CD4-positive, alpha-beta T cell treated with Interleukin-2 at 100 ng/mL for 4 hours (primary cell): ENCODE results near the gene EMC10.
"Not testable (repeated sequence)": the region's sequence is repeated elsewhere in the genome, so short reads cannot be mapped to it uniquely, and the experiment has no call there.

ENCODE experiments used
- DNase-seq: peaks from one replicate; pipeline ENCODE4 v3.0.0-alpha.2; 2020; ENCODE audit warnings: low spot score

Gene EMC10

DNA sequence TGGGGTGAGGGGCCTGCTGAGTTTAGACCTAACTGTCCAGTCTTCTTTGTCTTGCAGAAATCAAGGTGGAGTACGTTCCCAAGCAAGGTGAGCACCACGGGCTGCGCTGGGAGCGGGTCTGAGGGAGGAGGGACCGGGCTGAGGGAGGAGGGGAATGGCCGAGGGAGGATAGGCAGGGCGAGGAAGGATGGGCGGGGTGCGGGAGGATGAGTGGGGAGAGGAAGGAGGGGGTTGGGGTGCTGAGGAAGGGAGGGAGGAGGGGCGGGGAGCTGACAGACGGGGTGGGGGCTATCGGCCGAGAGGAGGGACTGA, 25.1 kb upstream of the EMC10 start:
- DNase-seq = no peak

DNA sequence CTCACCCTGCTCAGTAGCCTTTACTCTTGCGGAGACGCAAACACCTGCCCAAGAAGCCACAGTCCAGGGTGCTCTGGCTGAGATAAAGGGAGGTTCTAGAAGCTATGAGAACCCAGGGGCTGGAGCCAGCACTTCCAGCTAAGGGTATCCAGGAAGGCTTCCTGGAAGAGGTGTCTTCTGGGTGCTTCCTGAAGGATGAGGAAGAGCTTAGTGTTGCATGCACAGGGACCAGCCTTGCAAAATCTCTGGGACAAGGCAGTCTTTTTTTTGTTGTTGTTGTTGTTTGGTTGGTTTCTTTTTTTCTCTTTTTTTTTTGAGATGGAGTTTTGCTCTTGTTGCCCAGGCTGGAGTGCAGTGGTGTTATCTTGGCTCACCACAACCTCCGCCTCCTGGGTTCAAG, 23.1 kb upstream of the EMC10 start:
- no peak for DNase-seq

DNA sequence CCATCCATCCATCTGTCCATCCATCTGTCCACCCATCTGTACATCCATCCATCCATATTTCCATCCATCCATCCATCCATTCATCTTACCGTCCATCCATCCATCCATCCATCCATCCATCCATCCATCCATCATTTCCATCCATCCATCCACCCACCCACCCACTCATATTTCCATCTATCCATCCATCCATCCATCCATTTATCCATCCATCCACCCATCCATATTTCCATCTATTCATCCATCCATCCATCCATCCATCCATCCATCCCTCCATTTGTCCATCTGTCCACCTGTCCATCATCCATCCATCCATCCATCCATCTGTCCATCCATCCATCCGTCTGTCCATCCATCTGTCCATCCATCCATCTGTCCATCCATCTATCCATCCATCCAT, 20.3 kb upstream of the EMC10 start:
- no peak for DNase-seq

DNA sequence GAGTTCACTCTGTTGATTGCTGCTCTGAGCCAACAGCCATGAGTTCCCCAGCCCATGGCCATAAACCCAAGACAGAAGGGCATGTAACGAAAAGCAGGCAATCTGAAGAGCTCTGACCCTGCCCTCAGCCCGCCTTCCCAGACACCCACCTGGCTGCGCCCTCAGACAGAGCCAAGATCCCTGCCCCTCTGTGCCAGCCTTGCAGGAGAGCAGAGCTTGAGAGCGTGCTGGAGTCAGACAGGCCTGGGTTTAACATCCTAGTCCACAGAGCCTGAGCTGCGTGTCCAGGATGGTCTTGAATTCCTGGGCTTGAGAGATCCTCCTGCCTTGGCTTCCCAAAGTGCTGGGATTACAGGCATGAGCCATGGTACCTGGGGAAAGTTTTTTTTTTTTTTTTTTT, 19.0 kb upstream of the EMC10 start:
- no peak for DNase-seq

DNA sequence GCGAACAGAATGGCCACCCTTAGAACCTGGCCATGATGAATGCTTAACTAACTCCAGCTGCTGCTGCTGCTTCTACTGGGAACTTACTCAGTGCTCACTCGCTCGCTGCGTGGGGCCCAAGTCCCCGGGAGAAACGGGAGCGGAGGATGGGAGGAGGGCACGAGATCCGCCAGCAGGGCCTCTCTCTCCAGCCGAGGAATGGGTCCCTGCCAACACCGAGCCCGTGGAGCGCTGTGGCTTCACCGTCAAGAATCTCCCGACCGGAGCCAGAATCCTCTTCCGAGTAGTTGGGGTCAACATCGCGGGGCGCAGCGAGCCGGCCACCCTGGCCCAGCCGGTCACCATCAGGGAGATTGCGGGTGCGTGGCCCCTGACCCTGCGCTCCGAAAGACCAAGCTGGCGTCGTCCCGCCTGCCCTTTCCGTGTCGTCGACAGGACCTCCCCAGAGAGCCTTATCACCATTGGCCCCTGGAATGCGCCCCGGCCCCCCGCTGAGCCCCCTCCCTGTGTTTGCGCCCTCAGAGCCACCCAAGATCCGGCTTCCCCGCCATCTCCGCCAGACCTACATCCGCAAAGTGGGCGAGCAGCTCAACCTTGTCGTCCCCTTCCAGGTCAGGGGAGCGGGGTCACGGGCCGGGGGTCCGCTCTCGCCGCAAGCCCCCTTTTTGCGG, 17.8 kb upstream of the EMC10 start:
- no peak for DNase-seq

DNA sequence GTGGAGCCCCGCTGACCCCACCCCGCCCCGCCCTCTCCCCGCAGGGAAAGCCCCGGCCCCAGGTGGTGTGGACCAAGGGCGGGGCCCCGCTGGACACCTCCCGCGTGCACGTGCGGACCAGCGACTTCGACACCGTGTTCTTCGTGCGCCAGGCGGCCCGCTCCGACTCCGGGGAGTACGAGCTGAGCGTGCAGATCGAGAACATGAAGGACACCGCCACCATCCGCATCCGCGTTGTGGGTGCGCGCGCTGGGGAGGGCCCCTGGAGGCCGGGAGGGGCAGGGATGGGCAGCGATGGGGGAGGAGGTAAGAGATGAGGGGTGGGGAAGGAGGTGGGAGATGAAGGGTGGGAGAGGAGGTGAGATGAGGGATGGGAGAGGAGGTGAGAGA, 17.2 kb upstream of the EMC10 start:
- DNase-seq = no peak

DNA sequence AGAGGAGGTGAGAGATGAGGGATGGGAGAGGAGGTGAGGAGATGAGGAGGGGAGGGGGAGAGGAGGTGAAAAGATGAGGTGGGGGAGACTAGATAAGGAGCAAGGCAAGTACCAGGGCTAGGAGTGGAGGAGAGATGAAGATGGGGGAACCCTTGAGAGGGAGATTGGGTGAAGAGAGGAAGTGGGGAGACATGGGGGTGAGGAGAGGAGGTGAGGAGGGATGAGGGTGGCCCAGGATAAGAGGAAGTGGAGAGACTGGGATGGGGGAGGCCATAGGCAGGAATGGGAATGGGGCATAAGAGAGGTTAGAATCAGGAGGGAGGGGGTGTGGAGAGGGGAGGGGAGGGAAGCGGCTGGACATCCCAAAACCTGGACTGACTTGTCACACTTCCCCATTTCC, 16.7 kb upstream of the EMC10 start:
- DNase-seq = no peak

DNA sequence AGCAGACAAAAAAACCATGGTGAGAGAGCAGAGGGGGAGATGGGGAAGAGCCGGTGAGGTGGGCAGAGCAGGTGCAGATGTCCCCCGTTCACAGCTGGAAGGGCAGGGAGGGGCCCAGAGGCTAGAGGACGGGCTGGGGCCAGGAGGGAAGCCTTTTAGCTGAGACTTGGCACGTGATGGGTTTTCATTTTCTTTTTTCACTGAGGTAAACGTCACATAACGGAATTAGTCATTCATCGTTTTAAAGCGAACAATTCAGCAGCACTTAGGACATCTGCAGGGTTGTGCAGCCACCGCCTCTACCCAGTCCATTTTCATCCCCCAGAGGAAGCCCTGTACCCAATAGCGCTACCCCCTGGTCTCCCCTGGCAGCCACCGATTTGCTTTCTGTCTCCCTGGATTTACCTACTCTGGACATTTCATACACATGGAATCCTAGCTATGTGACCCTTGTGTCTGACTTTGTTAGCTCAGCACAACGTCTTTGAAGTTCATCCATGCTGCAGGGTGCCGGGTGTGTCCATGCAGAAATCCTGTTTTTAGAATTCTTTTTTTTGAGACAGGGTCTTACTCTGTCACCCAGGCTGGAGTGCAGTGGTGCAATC, 16.0 kb upstream of the EMC10 start:
- DNase-seq = no peak

DNA sequence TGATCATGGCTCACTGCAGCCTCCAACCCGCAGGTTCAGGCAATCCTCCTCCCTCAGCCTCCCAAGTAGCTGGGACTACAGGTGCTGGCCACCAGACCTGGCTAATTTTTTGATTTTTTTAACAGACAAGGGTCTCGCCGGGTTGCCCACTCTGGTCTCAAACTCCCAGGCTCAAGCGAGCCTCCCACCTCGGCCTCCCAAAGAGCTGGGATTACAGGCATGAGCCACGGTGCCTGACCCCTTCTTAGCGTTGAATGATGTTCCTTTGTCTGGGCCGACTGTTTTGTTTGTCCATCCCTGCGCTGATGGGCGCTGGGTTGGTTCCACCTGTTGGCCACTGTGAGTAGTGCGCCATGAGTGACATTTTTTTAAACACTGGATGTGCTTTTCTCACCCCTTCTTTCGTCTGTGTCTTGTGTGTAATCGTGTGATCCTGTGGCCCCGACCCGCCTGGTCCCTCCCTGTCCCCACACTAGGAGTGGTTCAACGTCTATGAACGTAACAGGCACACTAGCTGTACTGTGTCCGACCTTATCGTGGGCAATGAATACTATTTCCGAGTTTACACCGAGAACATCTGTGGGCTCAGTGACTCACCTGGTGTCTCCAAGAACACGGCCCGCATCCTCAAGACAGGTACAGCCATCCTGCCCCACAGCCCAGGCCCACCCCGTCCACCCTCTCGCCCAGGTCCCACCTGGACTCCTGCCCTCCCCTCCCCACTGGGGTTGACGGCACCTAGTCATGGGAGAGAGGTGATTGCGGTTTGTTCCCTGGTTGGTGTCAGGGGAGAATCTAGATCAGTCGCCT, 15.0 kb upstream of the EMC10 start:
- peak; percentile 67 for DNase-seq

DNA sequence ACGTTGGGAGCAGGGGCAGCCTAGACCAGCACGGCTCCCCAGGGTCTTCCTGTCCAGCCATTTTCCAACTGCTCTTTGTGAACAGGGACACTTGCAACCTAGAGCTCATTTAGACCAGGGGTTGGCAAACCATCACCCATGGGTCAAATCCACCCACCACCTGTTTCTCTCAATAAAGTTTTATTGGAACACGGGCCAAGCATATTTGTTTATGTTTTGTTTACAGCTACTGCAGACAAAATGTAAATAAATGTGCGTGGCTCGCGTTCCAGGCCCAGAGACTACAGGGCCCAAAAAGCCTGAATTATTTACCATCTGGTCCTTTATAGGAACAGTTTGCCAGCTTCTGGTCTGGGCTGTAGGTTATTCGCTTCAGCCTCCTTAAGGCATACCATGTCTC, 13.3 kb upstream of the EMC10 start:
- no peak for DNase-seq

DNA sequence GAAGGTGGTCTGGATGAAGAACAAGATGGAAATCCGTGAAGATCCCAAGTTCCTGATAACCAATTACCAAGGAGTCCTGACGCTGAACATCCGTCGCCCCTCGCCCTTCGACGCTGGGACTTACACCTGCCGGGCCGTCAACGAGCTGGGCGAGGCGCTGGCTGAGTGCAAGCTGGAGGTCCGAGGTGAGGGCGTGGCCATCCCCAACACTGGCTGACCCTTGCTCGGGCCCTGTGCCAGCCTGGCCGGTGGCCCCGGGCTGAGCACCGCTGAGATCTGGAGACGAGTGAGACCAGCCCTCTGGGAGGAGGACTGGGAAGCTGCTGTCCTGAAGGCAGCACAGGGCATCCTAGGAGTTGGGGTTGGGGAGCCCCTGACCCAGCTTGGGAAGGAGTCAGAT, 12.0 kb upstream of the EMC10 start:
- DNase-seq = no peak

DNA sequence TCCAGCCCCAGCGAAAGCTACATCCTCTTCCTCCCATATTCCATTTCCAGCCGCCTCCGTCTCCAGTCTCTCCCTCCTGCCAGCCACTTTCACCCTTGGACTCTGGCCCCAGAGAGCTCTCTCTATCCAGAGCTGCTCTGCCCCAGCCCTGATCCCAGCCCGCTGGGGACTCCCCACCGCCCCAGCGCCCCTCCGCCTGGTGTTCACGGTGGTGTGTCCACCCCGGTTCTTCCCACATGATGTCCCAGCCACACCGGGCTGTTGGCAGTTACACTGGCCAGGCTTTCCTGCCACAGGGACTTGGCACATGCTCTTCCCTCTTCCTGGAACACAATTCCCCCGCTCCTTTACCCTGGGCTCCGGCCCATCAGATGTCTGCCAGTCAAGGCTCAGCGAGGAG, 11.3 kb upstream of the EMC10 start:
- no peak for DNase-seq

DNA sequence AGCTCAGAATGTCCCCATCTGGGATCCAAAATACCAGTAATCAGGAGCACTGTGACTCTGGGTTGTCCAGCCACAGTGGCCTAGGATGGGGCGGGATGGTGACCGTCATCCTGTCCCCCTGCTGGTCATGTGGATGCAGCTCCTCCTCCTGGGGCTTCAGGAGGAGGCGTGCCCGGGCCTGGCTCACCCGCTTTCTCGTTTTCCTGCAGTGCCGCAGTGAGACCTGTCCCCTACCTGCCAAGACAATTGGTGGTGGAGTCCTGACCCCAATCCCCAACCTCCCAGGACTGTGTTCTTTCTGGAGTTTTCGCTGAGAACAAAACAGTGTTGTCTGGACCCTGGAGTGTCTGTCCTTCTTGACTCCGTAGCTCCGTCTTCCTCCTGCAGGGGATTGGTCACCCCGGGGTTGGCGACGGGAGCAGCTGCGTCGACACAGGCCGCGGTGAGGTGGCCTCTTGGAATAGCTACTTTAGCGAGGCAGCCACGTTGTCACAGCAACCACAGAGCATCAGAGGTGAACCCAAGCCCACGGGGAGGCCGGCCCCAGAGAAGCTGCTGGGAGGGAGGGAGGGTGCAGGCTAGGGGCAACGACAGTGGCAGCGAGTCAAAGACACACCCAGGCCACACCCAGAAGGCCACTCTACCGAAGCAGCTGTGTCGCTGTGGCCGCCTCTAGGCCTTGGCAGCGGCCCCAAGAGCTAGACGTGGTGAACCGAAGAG, 10.2 kb upstream of the EMC10 start:
- DNase-seq = no peak

DNA sequence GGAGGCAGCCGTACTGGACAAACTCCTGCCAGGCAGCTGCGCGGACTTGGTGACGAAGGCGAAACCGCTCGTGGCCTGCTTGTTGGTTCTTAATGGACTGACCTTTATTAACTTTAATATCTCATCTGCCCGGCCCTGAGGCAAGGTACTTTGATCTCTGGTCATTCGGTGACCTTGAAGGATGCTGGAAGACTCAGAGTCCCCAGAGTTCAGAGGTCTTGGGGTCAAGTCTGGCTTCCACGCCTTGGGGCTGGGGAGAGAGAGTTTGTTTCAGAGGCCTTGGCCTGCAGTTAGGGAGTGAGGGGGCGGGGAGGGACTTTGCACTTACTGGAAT, 9.6 kb upstream of the EMC10 start:
- no peak for DNase-seq

DNA sequence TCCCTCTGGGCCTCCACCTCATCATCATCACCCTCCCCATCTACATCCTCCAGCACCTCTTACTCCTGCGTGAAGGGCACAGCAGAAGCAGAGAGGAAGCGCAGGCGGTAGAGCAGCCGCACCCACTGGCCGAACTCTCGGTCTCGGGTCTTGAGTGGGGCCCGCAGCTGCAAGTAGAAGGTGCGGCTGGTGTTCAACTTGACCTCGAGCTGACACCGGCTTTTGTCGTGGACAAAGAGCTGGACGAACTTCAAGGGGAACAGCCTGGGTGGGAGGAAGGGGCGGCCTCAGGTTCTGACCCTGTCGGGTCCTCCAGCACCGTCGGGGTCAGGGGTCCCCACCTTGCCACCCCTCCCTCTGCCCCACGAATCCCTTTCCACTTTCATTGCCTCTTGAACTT, 8.7 kb upstream of the EMC10 start:
- no peak for DNase-seq

DNA sequence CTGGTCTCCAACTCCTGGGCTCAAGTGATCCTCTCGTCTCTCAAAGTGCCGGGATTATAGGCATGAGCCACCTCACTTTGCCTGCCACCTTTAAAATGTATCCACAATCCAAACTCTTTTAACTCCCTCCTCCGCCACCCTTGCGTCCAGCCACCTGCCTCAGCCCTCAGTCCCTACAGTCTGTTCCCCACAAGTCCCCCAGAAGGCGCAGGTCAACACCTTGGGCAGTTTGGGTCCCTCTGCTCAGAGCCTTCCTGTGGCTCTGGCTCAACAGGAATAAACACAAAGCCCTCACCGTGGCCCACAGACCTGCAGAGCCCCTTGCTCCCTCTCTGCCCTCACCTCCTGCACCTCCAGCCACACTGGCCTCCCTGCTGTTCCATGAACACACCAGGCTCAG, 7.5 kb upstream of the EMC10 start:
- DNase-seq = no peak

DNA sequence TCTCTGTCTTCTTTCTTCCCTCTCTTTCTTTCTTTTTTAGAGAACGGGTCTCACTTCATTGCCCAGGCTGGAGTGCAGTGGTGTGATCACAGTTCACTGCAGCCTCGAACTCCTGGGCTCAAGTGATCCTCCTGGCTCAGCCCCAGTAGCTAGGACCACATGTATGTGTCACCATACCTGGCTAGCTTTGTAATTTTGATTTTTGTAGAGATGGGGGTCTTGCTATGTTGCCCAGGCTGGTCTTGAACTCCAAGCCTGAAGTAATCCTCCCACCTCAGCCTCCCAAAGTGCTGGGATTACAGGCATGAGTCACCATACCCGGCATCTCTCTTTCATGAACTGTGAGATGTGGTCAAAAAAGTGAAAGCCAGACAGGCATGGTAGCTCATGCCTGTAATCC, 3.0 kb upstream of the EMC10 start:
- not testable (repeated sequence) for DNase-seq

DNA sequence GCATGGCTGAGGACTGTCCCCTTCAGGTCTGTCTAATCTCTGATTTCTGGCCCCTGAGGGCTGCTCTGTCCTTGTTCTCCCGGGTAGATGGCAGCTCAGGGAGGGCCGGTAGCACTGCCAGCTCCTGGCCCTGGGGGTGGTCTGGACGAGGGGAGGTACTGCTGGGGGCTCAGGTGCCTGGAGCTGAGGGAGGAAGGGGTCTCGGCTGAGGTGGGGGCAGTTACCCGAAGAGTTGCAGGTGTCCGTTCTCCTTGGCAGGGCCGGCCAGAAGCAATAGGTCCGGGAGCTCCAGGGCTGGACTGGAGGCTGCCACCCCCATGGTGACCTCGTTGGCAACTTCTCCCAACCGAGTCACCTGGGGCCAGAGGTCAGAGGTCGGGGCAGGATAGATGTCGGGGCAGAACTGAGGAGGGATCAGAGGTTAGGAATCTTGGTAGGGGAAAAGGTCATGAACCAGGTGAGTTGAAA, 1.2 kb upstream of the EMC10 start:
- no peak for DNase-seq

DNA sequence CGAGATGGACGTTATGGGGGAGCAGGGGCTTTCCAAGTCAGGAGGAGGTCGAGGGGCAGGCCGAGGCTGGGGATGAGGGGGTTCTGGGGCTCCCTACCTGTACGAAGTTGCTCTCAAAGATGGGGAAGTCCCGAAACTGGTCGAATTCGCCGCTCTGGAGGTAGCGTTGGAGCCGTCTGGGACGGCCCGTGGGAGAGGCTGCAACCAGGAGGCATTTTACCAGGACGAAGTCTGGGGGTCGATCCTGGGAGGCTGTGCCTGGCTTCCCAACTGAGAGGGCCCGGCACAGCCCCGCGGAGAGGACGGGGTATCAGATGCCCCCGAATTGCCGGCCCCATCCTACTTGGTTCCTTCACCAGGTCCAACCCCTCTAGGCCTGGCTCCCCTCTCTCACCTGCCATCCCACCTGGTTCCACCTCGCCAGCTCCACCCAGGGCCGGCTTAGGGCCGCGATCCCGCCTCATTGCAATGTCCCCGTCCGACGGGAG, 527 bp upstream of the EMC10 start:
- DNase-seq = no peak

DNA sequence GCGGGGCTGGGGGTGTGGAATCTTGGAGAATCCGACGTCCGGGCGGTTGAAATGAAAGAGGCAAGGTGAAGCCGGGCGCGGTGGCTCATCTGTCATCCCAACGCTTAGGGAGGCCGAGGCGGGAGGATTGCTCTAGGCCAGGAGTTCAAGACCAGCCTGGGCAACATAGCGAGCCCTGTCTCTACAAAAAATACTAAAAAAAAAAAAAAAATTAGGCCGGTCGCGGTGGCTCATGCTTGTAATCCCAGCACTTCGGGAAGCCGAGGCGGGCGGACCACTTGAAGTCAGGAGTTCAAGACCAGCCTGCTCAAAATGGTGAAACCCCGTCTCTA, 566 bp downstream of the EMC10 start:
- no peak for DNase-seq

DNA sequence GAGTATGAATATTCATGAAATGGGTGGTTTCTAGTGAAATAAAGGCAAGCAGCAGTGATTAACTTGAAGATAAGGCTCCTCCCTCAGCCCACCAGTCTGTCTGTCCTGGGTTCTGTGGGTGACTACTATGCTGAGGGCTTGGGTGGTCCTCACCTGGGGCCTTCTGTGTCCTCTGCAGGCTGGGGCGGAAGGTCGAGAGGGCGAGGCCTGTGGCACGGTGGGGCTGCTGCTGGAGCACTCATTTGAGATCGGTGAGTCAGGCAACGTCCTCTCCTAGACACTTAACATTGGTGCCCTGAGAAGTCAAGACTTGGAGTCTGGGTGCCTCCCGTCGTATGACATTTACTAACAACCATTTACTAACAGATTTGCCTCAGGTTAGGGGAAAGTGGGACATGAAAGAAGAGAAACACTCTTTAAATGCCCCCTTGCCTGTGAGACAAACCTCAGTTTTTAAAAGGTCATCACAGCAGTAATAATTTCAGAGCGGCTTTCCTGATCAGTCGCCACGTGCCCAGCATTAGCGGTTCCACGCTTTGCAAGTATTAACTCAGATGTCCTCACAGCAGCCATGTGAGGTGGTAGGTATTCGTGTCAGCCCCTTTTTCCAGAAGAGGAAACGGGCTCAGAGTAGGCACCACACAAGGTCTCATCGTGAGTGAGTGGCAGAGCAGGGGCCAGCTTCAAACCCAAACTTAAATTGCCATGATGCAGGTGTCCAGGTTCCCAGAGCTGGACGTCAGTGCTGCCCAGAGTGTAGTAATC, 1.6 kb downstream of the EMC10 start:
- DNase-seq = no peak
